ENCODE measurements around the gene CCSER1.

DNA sequence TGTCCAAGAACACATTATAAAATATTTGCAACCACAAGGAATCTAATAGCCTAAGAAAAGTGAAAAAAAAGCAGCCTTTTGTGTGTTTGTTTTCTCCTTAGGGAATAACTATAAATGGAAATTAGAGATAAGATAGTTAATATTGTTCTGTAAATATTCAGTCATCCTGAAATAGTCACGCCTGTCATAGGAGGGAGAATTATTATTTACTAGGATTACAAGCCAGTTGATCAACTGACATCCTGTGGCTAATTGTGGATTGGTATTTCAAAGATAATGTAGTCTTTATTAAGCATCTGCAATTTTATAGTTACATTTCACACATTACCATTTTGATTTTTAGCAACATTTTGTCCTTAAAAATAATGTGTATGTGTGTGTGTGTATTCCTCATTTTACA, 118.6 kb downstream of the CCSER1 start:
- TF ChIP-seq, protein P1, sequence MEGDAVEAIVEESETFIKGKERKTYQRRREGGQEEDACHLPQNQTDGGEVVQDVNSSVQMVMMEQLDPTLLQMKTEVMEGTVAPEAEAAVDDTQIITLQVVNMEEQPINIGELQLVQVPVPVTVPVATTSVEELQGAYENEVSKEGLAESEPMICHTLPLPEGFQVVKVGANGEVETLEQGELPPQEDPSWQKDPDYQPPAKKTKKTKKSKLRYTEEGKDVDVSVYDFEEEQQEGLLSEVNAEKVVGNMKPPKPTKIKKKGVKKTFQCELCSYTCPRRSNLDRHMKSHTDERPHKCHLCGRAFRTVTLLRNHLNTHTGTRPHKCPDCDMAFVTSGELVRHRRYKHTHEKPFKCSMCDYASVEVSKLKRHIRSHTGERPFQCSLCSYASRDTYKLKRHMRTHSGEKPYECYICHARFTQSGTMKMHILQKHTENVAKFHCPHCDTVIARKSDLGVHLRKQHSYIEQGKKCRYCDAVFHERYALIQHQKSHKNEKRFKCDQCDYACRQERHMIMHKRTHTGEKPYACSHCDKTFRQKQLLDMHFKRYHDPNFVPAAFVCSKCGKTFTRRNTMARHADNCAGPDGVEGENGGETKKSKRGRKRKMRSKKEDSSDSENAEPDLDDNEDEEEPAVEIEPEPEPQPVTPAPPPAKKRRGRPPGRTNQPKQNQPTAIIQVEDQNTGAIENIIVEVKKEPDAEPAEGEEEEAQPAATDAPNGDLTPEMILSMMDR (IDR thresholded peaks at IDR 0.05): no peak
- TF ChIP-seq POLR2AphosphoS5 (IDR thresholded peaks at IDR 0.05; ENCODE audit: low read depth, low read length): no peak
